ENCODE results near the gene INPP5D.

INPP5D gene

DNA sequence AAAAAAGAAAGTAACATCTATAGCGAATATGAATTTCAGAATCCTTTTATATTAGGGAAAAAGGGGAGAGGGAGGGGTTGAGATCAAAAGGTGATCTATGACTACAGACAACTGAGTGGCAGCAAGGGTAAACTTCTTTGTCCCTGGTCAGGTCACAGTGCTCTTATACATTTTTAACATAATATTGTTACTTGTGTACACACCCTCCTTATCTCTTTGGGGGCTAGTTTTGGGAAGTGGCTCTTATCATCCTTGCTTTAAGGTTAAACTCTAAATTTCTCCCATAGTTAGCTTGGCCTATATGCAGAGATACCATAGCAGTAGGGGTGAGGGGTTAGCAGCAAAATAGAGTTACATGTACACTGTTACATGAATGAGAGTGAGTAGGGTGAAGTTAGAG is 159.7 kb downstream of the INPP5D start:
- TF ChIP-seq, protein P1, sequence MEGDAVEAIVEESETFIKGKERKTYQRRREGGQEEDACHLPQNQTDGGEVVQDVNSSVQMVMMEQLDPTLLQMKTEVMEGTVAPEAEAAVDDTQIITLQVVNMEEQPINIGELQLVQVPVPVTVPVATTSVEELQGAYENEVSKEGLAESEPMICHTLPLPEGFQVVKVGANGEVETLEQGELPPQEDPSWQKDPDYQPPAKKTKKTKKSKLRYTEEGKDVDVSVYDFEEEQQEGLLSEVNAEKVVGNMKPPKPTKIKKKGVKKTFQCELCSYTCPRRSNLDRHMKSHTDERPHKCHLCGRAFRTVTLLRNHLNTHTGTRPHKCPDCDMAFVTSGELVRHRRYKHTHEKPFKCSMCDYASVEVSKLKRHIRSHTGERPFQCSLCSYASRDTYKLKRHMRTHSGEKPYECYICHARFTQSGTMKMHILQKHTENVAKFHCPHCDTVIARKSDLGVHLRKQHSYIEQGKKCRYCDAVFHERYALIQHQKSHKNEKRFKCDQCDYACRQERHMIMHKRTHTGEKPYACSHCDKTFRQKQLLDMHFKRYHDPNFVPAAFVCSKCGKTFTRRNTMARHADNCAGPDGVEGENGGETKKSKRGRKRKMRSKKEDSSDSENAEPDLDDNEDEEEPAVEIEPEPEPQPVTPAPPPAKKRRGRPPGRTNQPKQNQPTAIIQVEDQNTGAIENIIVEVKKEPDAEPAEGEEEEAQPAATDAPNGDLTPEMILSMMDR (conservative IDR thresholded peaks at IDR 0.05; ENCODE audit: low read depth, low read length) = no peak
- no peak for DNase-seq (ENCODE audit: low read depth)
- H3K4me3 ChIP-seq (ENCODE audit: low read depth, low read length) = no peak overlapping the region

DNA sequence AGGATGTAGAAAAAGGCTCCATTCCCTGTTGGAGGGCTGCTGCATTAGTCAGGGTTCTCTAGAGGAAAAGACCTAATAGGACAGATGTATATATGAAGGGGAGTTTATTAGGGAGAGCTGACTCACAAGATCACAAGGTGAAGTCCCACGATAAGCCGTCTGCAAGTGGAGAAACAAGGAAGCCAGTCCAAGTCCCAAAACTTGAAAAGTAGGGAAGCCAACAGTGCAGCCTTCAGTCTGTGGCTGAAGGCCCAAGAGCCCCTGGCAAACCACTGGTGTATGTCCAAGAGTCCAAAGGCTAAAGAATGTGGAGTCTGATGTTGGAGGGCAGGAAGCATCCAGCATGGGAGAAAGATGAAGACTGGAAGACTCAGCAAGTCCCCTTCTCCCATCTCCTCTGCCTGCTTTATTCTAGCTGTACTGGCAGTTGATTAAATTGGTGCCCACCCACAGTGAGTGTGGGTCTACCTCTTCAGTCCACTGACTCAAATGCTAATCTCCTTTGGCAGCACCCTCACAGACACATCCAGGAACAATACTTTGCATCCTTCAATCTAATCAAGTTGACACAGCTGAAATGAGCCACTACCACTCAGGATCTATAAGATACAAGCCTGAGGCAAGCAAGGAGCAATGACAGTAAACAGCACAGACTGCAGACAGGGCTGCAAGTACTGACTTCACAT is 161.4 kb downstream of the INPP5D start:
- no peak overlapping the region for H3K4me3 ChIP-seq (ENCODE audit: low read depth, low read length)
- TF ChIP-seq, protein P1 (conservative IDR thresholded peaks at IDR 0.05; ENCODE audit: low read depth, low read length) = no peak
- no peak for DNase-seq (ENCODE audit: low read depth)

DNA sequence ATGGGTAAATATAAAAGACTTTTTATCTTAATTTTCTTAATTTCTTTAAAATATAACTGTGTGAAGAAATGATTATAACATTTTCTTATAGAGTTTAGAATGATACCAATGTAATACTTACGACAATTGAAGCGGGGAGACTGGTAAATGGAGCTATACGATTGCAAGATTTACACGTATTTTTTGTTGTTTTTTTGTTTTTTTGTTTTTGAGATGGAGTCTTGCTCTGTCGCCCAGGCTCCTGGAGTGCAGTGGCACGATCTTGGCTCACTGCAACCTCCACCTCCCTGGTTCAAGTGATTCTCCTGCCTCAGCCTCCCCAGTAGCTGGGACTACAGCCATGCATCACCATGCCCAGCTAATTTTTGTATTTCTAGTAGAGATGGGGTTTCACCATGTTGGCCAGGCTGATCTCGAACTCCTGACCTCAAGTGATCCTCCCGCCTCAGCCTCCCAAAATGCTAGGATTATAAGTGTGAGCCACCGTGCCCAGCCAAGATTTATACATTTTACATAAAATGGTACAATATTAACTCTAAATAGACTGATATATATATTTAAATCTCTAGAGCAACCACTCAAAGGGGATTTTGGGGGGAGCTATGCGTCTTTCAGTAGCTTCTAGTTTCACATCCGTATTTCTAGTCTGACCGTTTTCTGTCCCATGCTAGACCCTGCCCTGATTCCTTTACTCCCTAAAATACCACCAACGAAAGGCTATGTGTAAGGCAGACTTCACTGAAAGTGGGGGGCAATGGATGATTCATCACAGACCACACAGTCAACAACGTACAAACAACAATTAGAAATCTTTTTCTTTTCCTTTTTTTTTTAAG is 163.1 kb downstream of the INPP5D start:
- TF ChIP-seq, protein P1 (conservative IDR thresholded peaks at IDR 0.05; ENCODE audit: low read depth, low read length) = no peak
- DNase-seq (ENCODE audit: low read depth) = no peak
- H3K4me3 ChIP-seq (ENCODE audit: low read depth, low read length) = no peak overlapping the region

DNA sequence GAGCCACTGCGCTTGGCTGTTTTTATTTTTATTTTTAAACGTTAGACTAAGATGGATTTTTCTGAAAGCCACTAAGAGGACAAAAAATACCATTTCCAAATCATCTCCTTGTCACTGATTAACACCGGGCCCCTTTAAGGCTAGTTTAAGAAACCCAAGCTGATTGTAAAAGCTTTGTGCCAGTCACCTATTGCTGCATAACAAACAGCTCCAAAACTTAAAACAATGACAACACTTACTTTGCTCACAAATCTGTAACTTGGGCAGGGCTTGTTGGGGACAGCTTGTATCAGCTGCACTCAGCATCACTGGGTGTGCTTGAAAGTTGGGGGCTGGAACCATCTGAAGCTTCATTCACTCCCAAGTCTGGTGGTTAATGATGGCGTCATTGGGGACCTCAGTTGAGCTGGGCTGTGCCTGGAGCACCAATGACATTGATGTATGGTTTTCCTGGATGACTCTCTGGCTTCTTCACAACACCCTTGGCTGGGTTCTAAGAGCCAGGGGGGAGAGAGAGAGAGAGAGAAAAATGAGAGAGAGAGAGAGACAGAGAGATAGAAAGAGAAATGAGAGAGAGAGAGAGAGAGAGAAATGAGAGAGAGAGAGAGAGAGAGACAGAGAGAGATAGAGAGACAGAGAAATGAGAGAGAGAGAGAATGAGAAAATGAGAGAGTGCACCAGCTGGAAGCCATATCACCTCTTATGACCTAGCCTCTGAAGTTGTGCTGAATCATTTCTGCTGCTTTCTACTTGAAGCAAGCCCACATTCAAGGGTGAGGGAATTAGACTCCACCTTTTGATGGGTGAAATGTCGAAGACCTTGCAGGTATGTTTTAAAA is 165.3 kb downstream of the INPP5D start:
- TF ChIP-seq, protein P1 (conservative IDR thresholded peaks at IDR 0.05; ENCODE audit: low read depth, low read length) = no peak
- no peak overlapping the region for H3K4me3 ChIP-seq (ENCODE audit: low read depth, low read length)
- no peak for DNase-seq (ENCODE audit: low read depth)

DNA sequence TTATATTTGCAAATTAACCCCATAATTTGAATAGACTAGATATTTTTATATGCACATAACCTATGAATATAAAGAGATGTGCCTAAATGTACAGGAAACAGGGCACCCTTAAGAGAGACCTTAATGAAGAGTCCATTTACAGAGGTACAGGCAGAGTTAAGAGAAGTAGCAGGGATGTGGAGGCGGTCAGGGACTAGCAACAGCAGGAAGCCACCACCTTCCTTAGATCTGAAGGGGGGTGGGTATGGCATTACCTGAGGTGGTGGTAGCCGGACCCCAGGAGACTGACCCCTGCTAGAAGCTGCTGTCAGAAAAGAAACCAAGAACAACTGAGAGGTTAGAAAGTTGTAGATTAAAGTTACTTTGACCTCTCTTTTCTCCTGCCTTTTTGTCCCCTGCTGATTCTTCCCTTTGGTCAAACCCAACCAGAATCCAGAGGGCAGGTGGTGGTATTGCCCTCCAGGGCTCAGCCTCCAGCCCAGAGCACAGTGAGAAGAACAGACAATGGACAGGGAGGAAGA is 166.4 kb downstream of the INPP5D start:
- DNase-seq (ENCODE audit: low read depth) = no peak
- no peak overlapping the region for H3K4me3 ChIP-seq (ENCODE audit: low read depth, low read length)

DNA sequence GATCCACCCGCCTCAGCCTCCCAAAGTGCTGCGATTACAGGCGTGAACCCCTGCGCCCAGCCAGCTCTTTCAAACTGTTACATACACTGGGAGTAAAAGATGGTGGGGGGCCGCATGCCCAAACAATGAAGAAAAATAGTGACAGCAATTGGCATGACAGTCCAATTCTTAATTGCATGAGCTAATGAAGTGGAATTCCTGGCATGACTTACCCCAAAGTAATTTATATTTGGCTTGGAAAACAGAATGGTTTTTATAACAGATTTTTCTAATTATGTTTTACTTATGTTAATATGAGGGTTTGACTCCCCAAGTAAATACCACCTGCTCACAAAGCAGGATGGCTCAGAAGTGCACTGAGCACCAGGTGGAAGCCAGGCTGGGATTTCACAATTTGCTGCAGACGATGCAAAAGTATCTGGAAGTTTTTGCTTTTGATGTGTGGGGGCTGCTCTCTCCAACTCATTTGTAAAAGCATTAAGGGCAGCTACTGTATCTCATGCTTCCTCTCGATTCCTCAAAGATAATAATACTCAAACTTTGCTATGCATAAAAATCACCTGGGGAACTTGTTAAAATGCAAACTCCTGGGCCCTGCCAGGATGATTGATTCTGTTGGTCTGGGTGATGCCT is 167.3 kb downstream of the INPP5D start:
- DNase-seq (ENCODE audit: low read depth) = no peak
- no peak overlapping the region for H3K4me3 ChIP-seq (ENCODE audit: low read depth, low read length)
- TF ChIP-seq, protein P1 (conservative IDR thresholded peaks at IDR 0.05; ENCODE audit: low read depth, low read length) = no peak

More for the DNA sequence above, 166.4 kb downstream of the INPP5D start:
- TF ChIP-seq, protein P1 (conservative IDR thresholded peaks at IDR 0.05; ENCODE audit: low read depth, low read length) = no peak

All from choroid plexus epithelial cell (primary cell).